ENCODE results near the gene RALY. TPM values are rescaled to one million over a fixed set of nuclear protein-coding genes. Genes with fewer than 3 reads are reported as not detected.

Gene RALY
- total RNA-seq, 1 donor from 2014 or later, result 234 TPM

GRCh38 chr20:34029415-34029814, 35.7 kb downstream of the RALY start:
- Mint-ChIP-seq H3K4me1 (ENCODE audit: low read depth, unreplicated experiment) (peaks cover 40% of the 10 kb centered on the region), H3K27ac (ENCODE audit: unreplicated experiment) (no peak overlapping the region), H3K36me3 (ENCODE audit: unreplicated experiment) (peaks cover 4% of the 10 kb centered on the region), H3K27me3 (ENCODE audit: unreplicated experiment) (peaks cover 3% of the 10 kb centered on the region), H3K4me3 (ENCODE audit: unreplicated experiment) (no peak overlapping the region), H3K9me3 (ENCODE audit: unreplicated experiment) (peaks cover 7% of the 10 kb centered on the region)
- no peak for DNase-seq
- TF ChIP-seq CTCF (IDR thresholded peaks at IDR 0.05; ENCODE audit: partially characterized antibody, unreplicated experiment), result no peak

- peaks cover 5% of the 10 kb centered on the region for H3K36me3 Mint-ChIP-seq (ENCODE audit: unreplicated experiment)
- H3K27ac Mint-ChIP-seq (ENCODE audit: unreplicated experiment), result peak overlapping the region; percentile 16
- H3K4me1 Mint-ChIP-seq (ENCODE audit: low read depth, unreplicated experiment), result peaks cover 33% of the 10 kb centered on the region
- no peak for TF ChIP-seq CTCF (IDR thresholded peaks at IDR 0.05; ENCODE audit: partially characterized antibody, unreplicated experiment)
- no peak for DNase-seq
- H3K27me3 Mint-ChIP-seq (ENCODE audit: unreplicated experiment), result peaks cover 3% of the 10 kb centered on the region
- H3K9me3 Mint-ChIP-seq (ENCODE audit: unreplicated experiment), result peaks cover 5% of the 10 kb centered on the region
- no peak overlapping the region for H3K4me3 Mint-ChIP-seq (ENCODE audit: unreplicated experiment)
Observed at GRCh38 chr20:34030456-34030855, 36.7 kb downstream of the RALY start.

GRCh38 chr20:34033903-34034302, 40.2 kb downstream of the RALY start:
- Mint-ChIP-seq H3K4me3 (ENCODE audit: unreplicated experiment) (no peak overlapping the region), H3K27me3 (ENCODE audit: unreplicated experiment) (no peaks in the 10 kb centered on the region), H3K27ac (ENCODE audit: unreplicated experiment) (no peak overlapping the region), H3K9me3 (ENCODE audit: unreplicated experiment) (peaks cover 3% of the 10 kb centered on the region), H3K4me1 (ENCODE audit: low read depth, unreplicated experiment) (peaks cover 38% of the 10 kb centered on the region), H3K36me3 (ENCODE audit: unreplicated experiment) (peaks cover 5% of the 10 kb centered on the region)
- no peak for TF ChIP-seq CTCF (IDR thresholded peaks at IDR 0.05; ENCODE audit: partially characterized antibody, unreplicated experiment)
- DNase-seq, result no peak

- TF ChIP-seq CTCF (IDR thresholded peaks at IDR 0.05; ENCODE audit: partially characterized antibody, unreplicated experiment), result no peak
- DNase-seq, result no peak
- H3K27ac Mint-ChIP-seq (ENCODE audit: unreplicated experiment), result peak overlapping the region; percentile 49
- peaks cover 55% of the 10 kb centered on the region for H3K4me1 Mint-ChIP-seq (ENCODE audit: low read depth, unreplicated experiment)
- H3K9me3 Mint-ChIP-seq (ENCODE audit: unreplicated experiment), result peaks cover 4% of the 10 kb centered on the region
- peaks cover 1% of the 10 kb centered on the region for H3K27me3 Mint-ChIP-seq (ENCODE audit: unreplicated experiment)
- peak overlapping the region; percentile 39 for H3K4me3 Mint-ChIP-seq (ENCODE audit: unreplicated experiment)
- H3K36me3 Mint-ChIP-seq (ENCODE audit: unreplicated experiment), result peaks cover 5% of the 10 kb centered on the region
Observed at GRCh38 chr20:34037121-34037520, 43.4 kb downstream of the RALY start.

- Mint-ChIP-seq H3K9me3 (ENCODE audit: unreplicated experiment) (peaks cover 6% of the 10 kb centered on the region), H3K27ac (ENCODE audit: unreplicated experiment) (no peak overlapping the region), H3K27me3 (ENCODE audit: unreplicated experiment) (peaks cover 1% of the 10 kb centered on the region), H3K36me3 (ENCODE audit: unreplicated experiment) (peaks cover 5% of the 10 kb centered on the region), H3K4me3 (ENCODE audit: unreplicated experiment) (peak overlapping the region; percentile 39), H3K4me1 (ENCODE audit: low read depth, unreplicated experiment) (peaks cover 60% of the 10 kb centered on the region)
- DNase-seq, result no peak
- no peak for TF ChIP-seq CTCF (IDR thresholded peaks at IDR 0.05; ENCODE audit: partially characterized antibody, unreplicated experiment)
Observed at GRCh38 chr20:34037767-34038166, 44.1 kb downstream of the RALY start.
